ENCODE results near the gene ETS1.

ETS1 gene

DNA sequence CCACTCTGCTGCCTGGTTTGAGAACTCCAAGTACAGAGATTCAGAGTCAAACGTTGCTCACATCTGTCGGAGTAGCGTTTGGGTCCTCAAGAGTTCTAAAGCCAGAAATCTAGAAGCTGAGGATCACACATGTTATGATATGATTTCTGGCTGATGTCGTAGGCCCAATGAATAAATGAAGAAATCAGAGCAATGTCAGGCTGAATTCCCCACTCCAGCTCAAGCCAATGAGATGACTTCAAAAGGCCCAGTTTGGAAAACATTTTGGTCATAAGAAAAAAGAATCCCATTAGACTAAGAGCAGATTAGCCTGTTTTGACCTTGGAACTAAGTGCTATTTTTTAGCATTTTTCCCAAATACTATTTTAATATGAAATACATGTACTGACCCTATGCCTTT is 106.7 kb downstream of the ETS1 start:
- no peaks in the 10 kb centered on the region for H3K27me3 ChIP-seq
- H3K4me1 ChIP-seq, result no peaks in the 10 kb centered on the region
- no peak overlapping the region for H3K4me3 ChIP-seq
- no peak overlapping the region for H3K9ac ChIP-seq
- TF ChIP-seq Cebpa-rat (IDR thresholded peaks at IDR 0.05), result no peak
- no peak overlapping the region for H3K27ac ChIP-seq
- no peaks in the 10 kb centered on the region for H4K20me1 ChIP-seq
- no peak overlapping the region for H3K4me2 ChIP-seq
- 0 out of 2 replicates have a peak, but pooled peaks cover 9% of the 10 kb centered on the region for H3K9me3 ChIP-seq
- H3K36me3 ChIP-seq, result peaks cover 98% of the 10 kb centered on the region

DNA sequence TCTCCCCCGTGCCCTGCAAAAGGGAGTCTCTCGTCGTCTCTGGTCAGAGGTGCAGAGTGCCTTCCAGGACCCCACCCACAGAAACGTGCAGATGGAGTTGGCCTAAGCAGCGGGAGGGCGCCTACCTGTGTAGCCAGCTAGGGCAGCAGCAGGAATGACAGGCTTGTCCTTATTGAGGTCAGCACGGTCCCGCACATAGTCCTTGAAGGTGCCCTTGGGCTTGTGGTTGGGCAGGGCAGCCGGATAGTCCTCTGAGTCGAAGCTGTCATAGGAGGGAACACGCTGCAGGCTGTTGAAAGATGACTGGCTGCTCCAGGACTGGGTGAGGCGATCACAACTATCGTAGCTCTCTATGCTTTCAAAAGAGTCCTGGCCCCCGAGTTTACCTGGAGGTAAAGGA is 107.3 kb downstream of the ETS1 start:
- TF ChIP-seq Cebpa-rat (IDR thresholded peaks at IDR 0.05), result no peak
- Histone ChIP-seq H3K4me1 (peaks cover 1% of the 10 kb centered on the region; the same call in 1 of the 2 replicates), H3K27ac (no peak overlapping the region), H3K27me3 (no peaks in the 10 kb centered on the region), H3K9me3 (0 out of 2 replicates have a peak, but pooled peaks cover 9% of the 10 kb centered on the region), H3K36me3 (peaks cover 97% of the 10 kb centered on the region), H3K9ac (no peak overlapping the region), H4K20me1 (no peaks in the 10 kb centered on the region), H3K4me3 (no peak overlapping the region), H3K4me2 (no peak overlapping the region)

DNA sequence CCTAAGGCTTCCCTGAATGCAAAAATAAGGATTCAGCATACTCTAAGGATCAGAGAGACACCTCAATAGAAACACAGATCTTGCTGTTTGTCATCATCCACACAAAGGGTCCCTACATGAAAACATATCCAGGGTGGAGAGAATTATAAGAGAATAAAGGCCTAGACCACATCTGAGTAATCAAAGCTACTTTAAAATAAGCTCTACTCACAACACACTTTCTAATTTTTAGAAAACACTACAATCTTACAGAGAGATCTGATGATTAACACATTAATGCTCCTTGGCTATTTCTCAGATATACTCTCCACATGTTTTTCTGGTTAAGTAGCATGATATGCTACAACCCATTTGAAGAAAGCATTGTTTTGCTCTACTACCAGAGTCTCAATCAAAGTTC is 108.2 kb downstream of the ETS1 start:
- H3K9me3 ChIP-seq, result 0 out of 2 replicates have a peak, but pooled peaks cover 9% of the 10 kb centered on the region
- H3K27ac ChIP-seq, result no peak overlapping the region
- H3K4me3 ChIP-seq, result no peak overlapping the region
- no peak overlapping the region for H3K9ac ChIP-seq
- TF ChIP-seq Cebpa-rat (IDR thresholded peaks at IDR 0.05), result no peak
- peaks cover 6% of the 10 kb centered on the region; the same call in 1 of the 2 replicates for H3K4me1 ChIP-seq
- H3K4me2 ChIP-seq, result no peak overlapping the region
- no peaks in the 10 kb centered on the region for H3K27me3 ChIP-seq
- H4K20me1 ChIP-seq, result no peaks in the 10 kb centered on the region
- peaks cover 97% of the 10 kb centered on the region for H3K36me3 ChIP-seq

DNA sequence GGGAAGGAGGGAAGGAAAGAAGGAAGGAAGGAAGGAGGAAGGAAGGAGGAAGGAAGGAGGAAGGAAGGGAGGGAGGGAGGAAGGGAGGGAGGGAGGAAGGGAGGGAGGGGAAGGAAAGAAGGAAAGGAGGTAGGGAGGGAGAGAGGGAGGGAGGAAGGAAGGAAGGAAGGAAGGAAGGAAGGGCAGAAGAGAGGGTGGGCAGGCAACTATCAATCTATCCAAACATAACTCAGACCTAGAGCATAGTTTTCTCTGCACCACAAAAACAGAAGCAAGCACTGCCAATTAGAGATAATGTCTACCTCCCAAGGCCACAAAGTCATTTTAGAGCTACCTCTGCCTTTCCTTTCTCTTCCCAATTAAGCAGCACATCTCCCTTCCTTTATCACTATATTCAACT is 109.1 kb downstream of the ETS1 start:
- Histone ChIP-seq H3K4me1 (peaks cover 6% of the 10 kb centered on the region; the same call in 1 of the 2 replicates), H3K27ac (no peak overlapping the region), H4K20me1 (0 out of 2 replicates have a peak, but pooled peaks cover 5% of the 10 kb centered on the region), H3K36me3 (peaks cover 97% of the 10 kb centered on the region), H3K9me3 (0 out of 2 replicates have a peak, but pooled peaks cover 9% of the 10 kb centered on the region), H3K27me3 (no peaks in the 10 kb centered on the region), H3K4me3 (no peak overlapping the region), H3K4me2 (no peak overlapping the region), H3K9ac (no peak overlapping the region)
- no peak for TF ChIP-seq Cebpa-rat (IDR thresholded peaks at IDR 0.05)

DNA sequence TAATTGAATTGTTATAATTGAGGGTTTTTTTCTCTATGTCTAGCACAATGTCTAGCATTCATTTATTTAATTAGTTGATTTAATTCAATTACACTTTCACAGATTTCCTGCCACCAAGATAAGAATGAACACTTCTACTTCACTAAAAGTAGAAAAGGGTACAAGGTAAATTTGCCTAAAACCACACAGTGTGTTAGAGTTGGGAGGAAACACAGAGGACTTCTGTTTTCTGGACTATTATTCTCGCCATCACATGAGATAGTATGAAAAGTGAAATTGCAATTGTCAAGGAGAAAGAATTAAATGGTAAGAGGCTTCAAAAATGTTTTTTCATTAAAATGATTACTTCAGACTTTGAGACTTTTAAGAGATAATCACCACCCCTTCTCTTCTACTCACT is 109.5 kb downstream of the ETS1 start:
- no peak overlapping the region for H3K9ac ChIP-seq
- H3K36me3 ChIP-seq, result peaks cover 97% of the 10 kb centered on the region
- 0 out of 2 replicates have a peak, but pooled peaks cover 9% of the 10 kb centered on the region for H3K9me3 ChIP-seq
- no peak overlapping the region for H3K4me2 ChIP-seq
- H3K4me3 ChIP-seq, result no peak overlapping the region
- 0 out of 2 replicates have a peak, but pooled peaks cover 7% of the 10 kb centered on the region for H4K20me1 ChIP-seq
- TF ChIP-seq Cebpa-rat (IDR thresholded peaks at IDR 0.05), result no peak
- H3K27me3 ChIP-seq, result no peaks in the 10 kb centered on the region
- no peak overlapping the region for H3K27ac ChIP-seq
- H3K4me1 ChIP-seq, result peaks cover 6% of the 10 kb centered on the region; the same call in 1 of the 2 replicates

DNA sequence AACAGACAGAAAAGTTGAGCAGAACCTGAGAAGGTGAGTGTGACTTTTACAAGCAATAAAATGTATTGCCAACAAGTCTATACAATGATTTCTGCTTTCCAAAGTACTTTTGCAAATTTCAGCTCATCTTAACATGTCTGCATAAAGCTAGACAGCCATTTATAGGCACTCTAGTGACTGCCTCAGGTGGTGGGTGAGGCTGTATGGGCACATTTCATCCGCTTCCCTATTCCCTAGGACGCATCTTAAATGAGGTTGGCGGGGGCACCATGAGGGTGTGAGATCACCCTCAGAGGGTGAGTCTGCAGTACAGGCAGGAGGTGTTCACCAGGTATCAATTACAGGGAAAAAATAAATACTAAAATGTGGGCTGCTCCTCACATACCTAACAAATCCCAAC is 110.1 kb downstream of the ETS1 start:
- H3K36me3 ChIP-seq, result peaks cover 97% of the 10 kb centered on the region

DNA sequence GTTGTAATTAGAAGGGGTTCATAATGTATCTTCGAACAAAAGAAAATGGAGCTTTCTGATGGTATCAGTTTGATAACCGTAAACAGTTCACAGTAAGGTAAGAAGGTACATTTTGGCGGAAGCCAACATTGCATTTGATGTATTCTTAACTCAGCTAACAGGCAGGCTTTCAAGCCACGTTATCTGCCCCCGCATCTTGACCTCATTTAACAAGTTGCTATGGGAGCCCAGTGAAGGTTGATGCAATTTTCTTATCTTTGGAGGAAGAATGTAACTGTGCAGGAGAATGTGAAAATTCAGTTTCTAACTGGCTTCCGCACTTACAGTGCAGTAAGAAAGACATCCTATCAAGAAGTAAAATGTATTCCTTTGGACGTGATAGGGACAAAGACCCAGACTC is 110.6 kb downstream of the ETS1 start:
- H3K4me2 ChIP-seq, result no peak overlapping the region
- peaks cover 14% of the 10 kb centered on the region for H3K4me1 ChIP-seq
- H4K20me1 ChIP-seq, result 0 out of 2 replicates have a peak, but pooled peaks cover 7% of the 10 kb centered on the region
- peaks cover 97% of the 10 kb centered on the region for H3K36me3 ChIP-seq
- H3K4me3 ChIP-seq, result no peak overlapping the region
- H3K9me3 ChIP-seq, result 0 out of 2 replicates have a peak, but pooled peaks cover 9% of the 10 kb centered on the region
- no peaks in the 10 kb centered on the region for H3K27me3 ChIP-seq
- no peak overlapping the region for H3K9ac ChIP-seq
- no peak overlapping the region for H3K27ac ChIP-seq
- TF ChIP-seq Cebpa-rat (IDR thresholded peaks at IDR 0.05), result no peak

More for the DNA sequence above, 110.1 kb downstream of the ETS1 start:
- Histone ChIP-seq H3K27me3 (no peaks in the 10 kb centered on the region), H3K27ac (no peak overlapping the region), H3K9me3 (0 out of 2 replicates have a peak, but pooled peaks cover 9% of the 10 kb centered on the region), H3K4me1 (peaks cover 8% of the 10 kb centered on the region; the same call in 1 of the 2 replicates), H4K20me1 (0 out of 2 replicates have a peak, but pooled peaks cover 7% of the 10 kb centered on the region), H3K9ac (no peak overlapping the region), H3K4me2 (no peak overlapping the region), H3K4me3 (no peak overlapping the region)
- TF ChIP-seq Cebpa-rat (IDR thresholded peaks at IDR 0.05), result no peak

DNA sequence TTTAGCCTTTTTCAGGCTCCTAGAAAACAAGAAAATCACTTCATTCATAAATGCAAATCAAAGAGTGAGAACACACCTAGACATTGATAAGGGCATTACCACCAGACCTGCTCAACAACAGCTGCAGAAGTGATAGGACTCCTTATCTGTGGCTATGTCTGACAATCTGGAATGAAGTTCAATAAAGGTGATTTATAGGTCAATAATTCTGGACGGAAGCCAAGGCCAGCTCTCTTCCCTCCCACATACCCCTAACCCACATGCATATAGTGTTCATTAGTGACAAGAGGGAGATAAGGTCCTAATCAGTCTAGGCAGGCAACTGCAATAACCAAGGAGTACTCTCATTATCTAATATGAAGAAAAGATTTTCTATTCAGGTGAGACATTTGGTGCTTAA is 111.3 kb downstream of the ETS1 start:
- Histone ChIP-seq H3K27ac (no peak overlapping the region), H3K9ac (no peak overlapping the region), H4K20me1 (peaks cover 9% of the 10 kb centered on the region; the same call in 1 of the 2 replicates), H3K36me3 (peaks cover 95% of the 10 kb centered on the region), H3K9me3 (0 out of 2 replicates have a peak, but pooled peaks cover 9% of the 10 kb centered on the region), H3K4me3 (no peak overlapping the region), H3K4me1 (peaks cover 20% of the 10 kb centered on the region), H3K27me3 (no peaks in the 10 kb centered on the region), H3K4me2 (no peak overlapping the region)
- TF ChIP-seq Cebpa-rat (IDR thresholded peaks at IDR 0.05), result no peak

DNA sequence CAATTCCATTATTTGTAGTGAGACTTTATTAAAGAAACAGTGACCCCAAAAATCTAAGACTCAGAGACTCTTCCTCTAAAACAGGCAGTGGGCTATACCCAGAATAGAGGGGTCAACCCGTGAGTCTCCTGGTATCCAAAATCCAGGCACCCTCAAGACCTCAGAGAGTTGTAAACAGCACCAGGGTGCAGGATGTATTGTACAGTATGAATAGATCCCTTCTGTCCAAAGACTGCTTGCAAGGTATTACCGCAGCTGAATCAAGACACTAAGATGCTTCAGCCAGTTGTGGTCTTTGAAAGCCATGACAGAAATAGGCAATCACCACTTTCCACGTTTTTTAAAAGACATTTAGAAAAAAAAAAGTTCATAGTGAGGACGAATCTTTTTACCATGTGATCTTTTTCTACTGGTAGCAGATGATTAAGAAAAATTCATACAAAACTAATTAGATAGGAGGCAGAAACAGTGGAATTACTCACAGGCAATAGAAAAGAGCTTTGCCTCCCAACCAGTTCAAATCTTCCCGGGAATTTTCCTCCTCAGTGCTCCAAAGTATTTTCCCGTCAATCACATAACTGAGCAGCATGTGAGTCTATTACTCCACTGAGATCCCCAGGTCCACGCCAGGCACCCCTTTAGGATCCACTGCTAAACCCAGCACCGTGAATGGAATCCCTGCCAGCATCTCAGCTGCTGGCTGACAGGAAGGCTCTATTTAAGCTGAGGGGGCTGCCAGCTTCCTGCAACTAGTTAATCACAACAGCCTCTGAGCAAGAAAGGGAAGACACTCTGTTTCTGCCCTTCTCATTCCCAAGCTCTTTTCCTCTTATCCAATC is 113.1 kb downstream of the ETS1 start:
- peaks cover 22% of the 10 kb centered on the region for H3K4me1 ChIP-seq
- H3K4me3 ChIP-seq, result no peak overlapping the region
- 0 out of 2 replicates have a peak overlapping the region, but pooled peaks have one; percentile 20 for H3K9ac ChIP-seq
- H4K20me1 ChIP-seq, result peaks cover 12% of the 10 kb centered on the region; the same call in 1 of the 2 replicates
- no peak for TF ChIP-seq Cebpa-rat (IDR thresholded peaks at IDR 0.05)
- H3K4me2 ChIP-seq, result no peak overlapping the region
- peaks cover 92% of the 10 kb centered on the region for H3K36me3 ChIP-seq
- H3K9me3 ChIP-seq, result no peaks in the 10 kb centered on the region
- no peaks in the 10 kb centered on the region for H3K27me3 ChIP-seq
- H3K27ac ChIP-seq, result no peak overlapping the region

DNA sequence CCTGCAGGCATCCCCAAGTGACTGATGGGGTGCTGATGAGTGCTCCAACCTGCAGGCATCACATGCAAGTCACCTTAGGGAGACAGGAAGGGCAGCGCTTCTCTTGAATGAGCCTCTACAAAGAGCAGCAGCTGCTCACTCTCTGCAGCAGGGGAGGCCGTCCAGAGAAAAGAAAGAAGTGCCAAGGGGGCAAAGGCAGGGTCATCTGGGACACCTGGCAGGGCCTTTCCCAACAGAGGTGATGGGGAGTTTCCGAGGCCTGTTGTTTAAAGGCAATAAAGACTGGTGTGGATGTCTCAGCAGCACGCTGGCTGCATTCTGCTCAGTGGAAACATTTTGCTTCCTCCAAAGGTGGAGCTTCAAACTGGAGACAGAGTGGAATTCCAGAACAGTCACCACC is 113.7 kb downstream of the ETS1 start:
- Histone ChIP-seq H3K36me3 (peaks cover 92% of the 10 kb centered on the region), H3K27me3 (no peaks in the 10 kb centered on the region), H3K4me1 (peaks cover 22% of the 10 kb centered on the region), H3K9me3 (no peaks in the 10 kb centered on the region), H3K27ac (no peak overlapping the region), H3K4me2 (no peak overlapping the region), H4K20me1 (peaks cover 12% of the 10 kb centered on the region; the same call in 1 of the 2 replicates), H3K9ac (no peak overlapping the region), H3K4me3 (no peak overlapping the region)
- no peak for TF ChIP-seq Cebpa-rat (IDR thresholded peaks at IDR 0.05)

All from BLaER1 (cell line).